ENCODE data around the gene RNASET2. TPM values are rescaled to one million over a fixed set of nuclear protein-coding genes. Genes with fewer than 3 reads are reported as not detected.

The RNASET2 gene
- total and polyA plus RNA-seq, 2 of the 13 experiments (the other 11 are each of a cell fraction or from before 2014, with no cell fraction given) = 44.6 to 597 TPM

- TF ChIP-seq BORCS8-MEF2B (CRISPR knock-in tag; IDR thresholded peaks at IDR 0.05) (peak; percentile 46; the same call in 1 of the 2 replicates), ZFX (CRISPR knock-in tag; IDR thresholded peaks at IDR 0.05; ENCODE audit: low read depth) (peak; percentile 31; the same call in 1 of the 2 replicates), SAP130 (CRISPR knock-in tag; IDR thresholded peaks at IDR 0.05; ENCODE audit: low read depth) (0 out of 2 replicates have a peak, but pooled peaks have one; percentile 42), STAG1 (CRISPR knock-in tag; IDR thresholded peaks at IDR 0.05) (peak; percentile 81), ZNF788 (CRISPR knock-in tag; IDR thresholded peaks at IDR 0.05; ENCODE audit: borderline replicate concordance) (peak; percentile 62; the same call in 1 of the 2 replicates), ZNF605 (CRISPR knock-in tag; IDR thresholded peaks at IDR 0.05) (peak; percentile 53; the same call in 1 of the 2 replicates), ZNF331 (CRISPR knock-in tag; IDR thresholded peaks at IDR 0.05) (0 out of 2 replicates have a peak, but pooled peaks have one; percentile 25), CHCHD3 (CRISPR knock-in tag; IDR thresholded peaks at IDR 0.05) (0 out of 2 replicates have a peak, but pooled peaks have one; percentile 39), CCDC6 (CRISPR knock-in tag; IDR thresholded peaks at IDR 0.05) (peak; percentile 54; the same call in 1 of the 2 replicates), GATAD2A (CRISPR knock-in tag; IDR thresholded peaks at IDR 0.05) (peak; percentile 42; the same call in 1 of the 2 replicates), SMC3 (IDR thresholded peaks at IDR 0.05; ENCODE audit: low read length) (peak; percentile 70; the same call in 1 of the 2 replicates), GFI1 (CRISPR knock-in tag; IDR thresholded peaks at IDR 0.05; ENCODE audit: borderline replicate concordance) (0 out of 2 replicates have a peak, but pooled peaks have one; percentile 33), FOSL2 (CRISPR knock-in tag; IDR thresholded peaks at IDR 0.05) (peak; percentile 63), THAP11 (CRISPR knock-in tag; IDR thresholded peaks at IDR 0.05) (0 out of 2 replicates have a peak, but pooled peaks have one; percentile 21), SP5 (CRISPR knock-in tag; IDR thresholded peaks at IDR 0.05; ENCODE audit: borderline replicate concordance, low read depth) (0 out of 2 replicates have a peak, but pooled peaks have one; percentile 6), ZNF792 (CRISPR knock-in tag; IDR thresholded peaks at IDR 0.05) (peak; percentile 58; the same call in 1 of the 2 replicates), PPARG (CRISPR knock-in tag; conservative IDR thresholded peaks at IDR 0.05) (0 out of 2 replicates have a peak, but pooled peaks have one; percentile 50), ZNF644 (CRISPR knock-in tag; IDR thresholded peaks at IDR 0.05; ENCODE audit: low read depth) (0 out of 2 replicates have a peak, but pooled peaks have one; percentile 32), DNMT1 (CRISPR knock-in tag; IDR thresholded peaks at IDR 0.05) (peak; percentile 85; the same call in 1 of the 2 replicates), RXRB (CRISPR knock-in tag; IDR thresholded peaks at IDR 0.05; ENCODE audit: borderline replicate concordance) (0 out of 2 replicates have a peak, but pooled peaks have one; percentile 13)
- TF ChIP-seq, protein P1, sequence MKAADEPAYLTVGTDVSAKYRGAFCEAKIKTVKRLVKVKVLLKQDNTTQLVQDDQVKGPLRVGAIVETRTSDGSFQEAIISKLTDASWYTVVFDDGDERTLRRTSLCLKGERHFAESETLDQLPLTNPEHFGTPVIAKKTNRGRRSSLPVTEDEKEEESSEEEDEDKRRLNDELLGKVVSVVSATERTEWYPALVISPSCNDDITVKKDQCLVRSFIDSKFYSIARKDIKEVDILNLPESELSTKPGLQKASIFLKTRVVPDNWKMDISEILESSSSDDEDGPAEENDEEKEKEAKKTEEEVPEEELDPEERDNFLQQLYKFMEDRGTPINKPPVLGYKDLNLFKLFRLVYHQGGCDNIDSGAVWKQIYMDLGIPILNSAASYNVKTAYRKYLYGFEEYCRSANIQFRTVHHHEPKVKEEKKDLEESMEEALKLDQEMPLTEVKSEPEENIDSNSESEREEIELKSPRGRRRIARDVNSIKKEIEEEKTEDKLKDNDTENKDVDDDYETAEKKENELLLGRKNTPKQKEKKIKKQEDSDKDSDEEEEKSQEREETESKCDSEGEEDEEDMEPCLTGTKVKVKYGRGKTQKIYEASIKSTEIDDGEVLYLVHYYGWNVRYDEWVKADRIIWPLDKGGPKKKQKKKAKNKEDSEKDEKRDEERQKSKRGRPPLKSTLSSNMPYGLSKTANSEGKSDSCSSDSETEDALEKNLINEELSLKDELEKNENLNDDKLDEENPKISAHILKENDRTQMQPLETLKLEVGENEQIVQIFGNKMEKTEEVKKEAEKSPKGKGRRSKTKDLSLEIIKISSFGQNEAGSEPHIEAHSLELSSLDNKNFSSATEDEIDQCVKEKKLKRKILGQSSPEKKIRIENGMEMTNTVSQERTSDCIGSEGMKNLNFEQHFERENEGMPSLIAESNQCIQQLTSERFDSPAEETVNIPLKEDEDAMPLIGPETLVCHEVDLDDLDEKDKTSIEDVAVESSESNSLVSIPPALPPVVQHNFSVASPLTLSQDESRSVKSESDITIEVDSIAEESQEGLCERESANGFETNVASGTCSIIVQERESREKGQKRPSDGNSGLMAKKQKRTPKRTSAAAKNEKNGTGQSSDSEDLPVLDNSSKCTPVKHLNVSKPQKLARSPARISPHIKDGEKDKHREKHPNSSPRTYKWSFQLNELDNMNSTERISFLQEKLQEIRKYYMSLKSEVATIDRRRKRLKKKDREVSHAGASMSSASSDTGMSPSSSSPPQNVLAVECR (CRISPR knock-in tag; IDR thresholded peaks at IDR 0.05; ENCODE audit: borderline replicate concordance) = peak; percentile 47; the same call in 1 of the 2 replicates
- TF ChIP-seq, protein P2, sequence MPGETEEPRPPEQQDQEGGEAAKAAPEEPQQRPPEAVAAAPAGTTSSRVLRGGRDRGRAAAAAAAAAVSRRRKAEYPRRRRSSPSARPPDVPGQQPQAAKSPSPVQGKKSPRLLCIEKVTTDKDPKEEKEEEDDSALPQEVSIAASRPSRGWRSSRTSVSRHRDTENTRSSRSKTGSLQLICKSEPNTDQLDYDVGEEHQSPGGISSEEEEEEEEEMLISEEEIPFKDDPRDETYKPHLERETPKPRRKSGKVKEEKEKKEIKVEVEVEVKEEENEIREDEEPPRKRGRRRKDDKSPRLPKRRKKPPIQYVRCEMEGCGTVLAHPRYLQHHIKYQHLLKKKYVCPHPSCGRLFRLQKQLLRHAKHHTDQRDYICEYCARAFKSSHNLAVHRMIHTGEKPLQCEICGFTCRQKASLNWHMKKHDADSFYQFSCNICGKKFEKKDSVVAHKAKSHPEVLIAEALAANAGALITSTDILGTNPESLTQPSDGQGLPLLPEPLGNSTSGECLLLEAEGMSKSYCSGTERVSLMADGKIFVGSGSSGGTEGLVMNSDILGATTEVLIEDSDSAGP (CRISPR knock-in tag; IDR thresholded peaks at IDR 0.05; ENCODE audit: borderline replicate concordance) = peak; percentile 54
- TF ChIP-seq, protein P3, sequence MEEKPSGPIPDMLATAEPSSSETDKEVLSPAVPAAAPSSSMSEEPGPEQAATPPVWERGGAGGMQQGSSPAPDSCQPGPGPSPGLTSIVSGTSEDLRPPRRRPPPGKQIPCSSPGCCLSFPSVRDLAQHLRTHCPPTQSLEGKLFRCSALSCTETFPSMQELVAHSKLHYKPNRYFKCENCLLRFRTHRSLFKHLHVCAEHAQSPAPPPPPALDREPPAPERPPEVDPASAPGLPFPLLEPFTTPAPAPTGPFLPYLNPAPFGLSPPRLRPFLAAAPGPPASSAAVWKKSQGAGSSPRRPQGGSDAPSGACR (CRISPR knock-in tag; IDR thresholded peaks at IDR 0.05) = 0 out of 2 replicates have a peak, but pooled peaks have one; percentile 5
Measured at GRCh38 chr6:166950892-166951669, 5.3 kb downstream of the RNASET2 start (continued).

Measured in HepG2 (cell line).